Adipocyte (in vitro differentiated cells): Measurements from ENCODE around the gene PAQR4.

Source experiments
- DNase-seq: peaks from one replicate; pipeline ENCODE4 v3.0.0-alpha.2; 2015; ENCODE audit warnings: low read depth
- H3K27me3 ChIP-seq: replicated peaks from 2 replicates; pipeline ENCODE4 v1.7.0; 2013; ENCODE audit warnings: mild to moderate bottlenecking, low read length, moderate library complexity; ENCODE audit not compliant: control insufficient read depth, insufficient read depth
- H3K36me3 ChIP-seq: 2 replicates; pipeline ENCODE4 v1.7.0; 2013; ENCODE audit warnings: low read length, mild to moderate bottlenecking, moderate library complexity; ENCODE audit not compliant: control insufficient read depth, insufficient read depth, severe bottlenecking
- H3K4me1 ChIP-seq: 2 replicates; pipeline ENCODE4 v1.7.0; 2013; ENCODE audit warnings: mild to moderate bottlenecking, low read length, moderate library complexity; ENCODE audit not compliant: control insufficient read depth, insufficient read depth
- H3K4me3 ChIP-seq: 2 replicates; pipeline ENCODE4 v1.7.0; 2013; ENCODE audit warnings: mild to moderate bottlenecking, low read length, moderate library complexity
- H3K9ac ChIP-seq: 2 replicates; pipeline ENCODE4 v1.7.0; 2013; ENCODE audit warnings: mild to moderate bottlenecking, low read length, moderate library complexity
- H3K9me3 ChIP-seq: 2 replicates; pipeline ENCODE4 v1.7.0; 2013; ENCODE audit warnings: mild to moderate bottlenecking, low read length, moderate library complexity; ENCODE audit not compliant: control insufficient read depth

PAQR4 gene

GRCh38 chr16:2959206-2959605 lies 9.9 kb upstream of the PAQR4 start:
- H3K36me3 ChIP-seq = no peaks in the 10 kb centered on the region
- H3K9me3 ChIP-seq = no peaks in the 10 kb centered on the region
- H3K4me3 ChIP-seq = no peak overlapping the region
- H3K27me3 ChIP-seq = peaks cover 48% of the 10 kb centered on the region
- no peak overlapping the region for H3K9ac ChIP-seq
- peaks cover 4% of the 10 kb centered on the region for H3K4me1 ChIP-seq
- DNase-seq = no peak

GRCh38 chr16:2960183-2961010 lies 8.8 kb upstream of the PAQR4 start:
- Histone ChIP-seq H3K4me1 (peaks cover 4% of the 10 kb centered on the region), H3K36me3 (no peaks in the 10 kb centered on the region), H3K27me3 (peaks cover 40% of the 10 kb centered on the region), H3K9ac (no peak overlapping the region), H3K4me3 (no peak overlapping the region), H3K9me3 (no peaks in the 10 kb centered on the region)
- no peak for DNase-seq

- DNase-seq = no peak
- no peaks in the 10 kb centered on the region for H3K36me3 ChIP-seq
- no peaks in the 10 kb centered on the region for H3K9me3 ChIP-seq
- peaks cover 4% of the 10 kb centered on the region for H3K4me1 ChIP-seq
- no peak overlapping the region for H3K4me3 ChIP-seq
- H3K27me3 ChIP-seq = peaks cover 39% of the 10 kb centered on the region
- no peak overlapping the region for H3K9ac ChIP-seq
These were observed 6.6 kb upstream of the PAQR4 start for GRCh38 chr16:2962334-2963073.

GRCh38 chr16:2963074-2963722 lies 6.0 kb upstream of the PAQR4 start:
- no peaks in the 10 kb centered on the region for H3K36me3 ChIP-seq
- H3K9me3 ChIP-seq = no peaks in the 10 kb centered on the region
- peaks cover 46% of the 10 kb centered on the region for H3K27me3 ChIP-seq
- H3K4me3 ChIP-seq = peak overlapping the region; percentile 50
- DNase-seq = no peak
- H3K4me1 ChIP-seq = peaks cover 4% of the 10 kb centered on the region
- H3K9ac ChIP-seq = no peak overlapping the region

GRCh38 chr16:2963723-2964474 lies 5.2 kb upstream of the PAQR4 start, which contains the start of gene KREMEN2:
Gene KREMEN2 (plus strand): TSS chr16:2964275. CDS start chr16:2964521, 246 bp downstream.
- Histone ChIP-seq H3K27me3 (peaks cover 49% of the 10 kb centered on the region), H3K4me1 (peaks cover 4% of the 10 kb centered on the region), H3K9me3 (no peaks in the 10 kb centered on the region), H3K9ac (no peak within 1 kb of the TSS), H3K36me3 (no peaks in the 10 kb centered on the region), H3K4me3 (peak within 1 kb of the TSS; percentile 50)
- DNase-seq = peak; percentile 54

- Histone ChIP-seq H3K9me3 (no peaks in the 10 kb centered on the region), H3K9ac (no peak overlapping the region), H3K36me3 (no peaks in the 10 kb centered on the region), H3K4me3 (no peak overlapping the region), H3K4me1 (peaks cover 6% of the 10 kb centered on the region), H3K27me3 (peaks cover 44% of the 10 kb centered on the region)
- DNase-seq = no peak
These were observed 4.4 kb upstream of the PAQR4 start for GRCh38 chr16:2964475-2965336.

GRCh38 chr16:2966043-2966807 lies 2.9 kb upstream of the PAQR4 start:
- peaks cover 7% of the 10 kb centered on the region for H3K4me1 ChIP-seq
- no peak for DNase-seq
- no peaks in the 10 kb centered on the region for H3K9me3 ChIP-seq
- no peak overlapping the region for H3K9ac ChIP-seq
- H3K27me3 ChIP-seq = peaks cover 35% of the 10 kb centered on the region
- no peaks in the 10 kb centered on the region for H3K36me3 ChIP-seq
- no peak overlapping the region for H3K4me3 ChIP-seq

GRCh38 chr16:2966808-2967191 lies 2.3 kb upstream of the PAQR4 start:
- peaks cover 7% of the 10 kb centered on the region for H3K4me1 ChIP-seq
- H3K36me3 ChIP-seq = no peaks in the 10 kb centered on the region
- peak; percentile 20 for DNase-seq
- H3K27me3 ChIP-seq = peaks cover 32% of the 10 kb centered on the region
- H3K4me3 ChIP-seq = no peak overlapping the region
- no peak overlapping the region for H3K9ac ChIP-seq
- H3K9me3 ChIP-seq = no peaks in the 10 kb centered on the region

GRCh38 chr16:2967211-2967631 lies 1.9 kb upstream of the PAQR4 start:
- Histone ChIP-seq H3K9ac (no peak overlapping the region), H3K27me3 (peaks cover 27% of the 10 kb centered on the region), H3K9me3 (no peaks in the 10 kb centered on the region), H3K36me3 (no peaks in the 10 kb centered on the region), H3K4me1 (peaks cover 7% of the 10 kb centered on the region), H3K4me3 (no peak overlapping the region)
- DNase-seq = no peak
